ENCODE results near the gene AP4M1.

DNA sequence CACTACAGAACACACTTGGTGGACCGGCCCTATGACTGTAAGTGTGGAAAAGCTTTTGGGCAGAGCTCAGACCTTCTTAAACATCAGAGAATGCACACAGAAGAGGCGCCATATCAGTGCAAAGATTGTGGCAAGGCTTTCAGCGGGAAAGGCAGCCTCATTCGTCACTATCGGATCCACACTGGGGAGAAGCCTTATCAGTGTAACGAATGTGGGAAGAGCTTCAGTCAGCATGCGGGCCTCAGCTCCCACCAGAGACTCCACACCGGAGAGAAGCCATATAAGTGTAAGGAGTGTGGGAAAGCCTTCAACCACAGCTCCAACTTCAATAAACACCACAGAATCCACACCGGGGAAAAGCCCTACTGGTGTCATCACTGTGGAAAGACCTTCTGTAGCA is 37.3 kb upstream of the AP4M1 start:
- no peak for TF ChIP-seq POLR2A (IDR thresholded peaks at IDR 0.05)
- TF ChIP-seq, protein P1, sequence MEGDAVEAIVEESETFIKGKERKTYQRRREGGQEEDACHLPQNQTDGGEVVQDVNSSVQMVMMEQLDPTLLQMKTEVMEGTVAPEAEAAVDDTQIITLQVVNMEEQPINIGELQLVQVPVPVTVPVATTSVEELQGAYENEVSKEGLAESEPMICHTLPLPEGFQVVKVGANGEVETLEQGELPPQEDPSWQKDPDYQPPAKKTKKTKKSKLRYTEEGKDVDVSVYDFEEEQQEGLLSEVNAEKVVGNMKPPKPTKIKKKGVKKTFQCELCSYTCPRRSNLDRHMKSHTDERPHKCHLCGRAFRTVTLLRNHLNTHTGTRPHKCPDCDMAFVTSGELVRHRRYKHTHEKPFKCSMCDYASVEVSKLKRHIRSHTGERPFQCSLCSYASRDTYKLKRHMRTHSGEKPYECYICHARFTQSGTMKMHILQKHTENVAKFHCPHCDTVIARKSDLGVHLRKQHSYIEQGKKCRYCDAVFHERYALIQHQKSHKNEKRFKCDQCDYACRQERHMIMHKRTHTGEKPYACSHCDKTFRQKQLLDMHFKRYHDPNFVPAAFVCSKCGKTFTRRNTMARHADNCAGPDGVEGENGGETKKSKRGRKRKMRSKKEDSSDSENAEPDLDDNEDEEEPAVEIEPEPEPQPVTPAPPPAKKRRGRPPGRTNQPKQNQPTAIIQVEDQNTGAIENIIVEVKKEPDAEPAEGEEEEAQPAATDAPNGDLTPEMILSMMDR (IDR thresholded peaks at IDR 0.05), result no peak
